ENCODE data around the gene DOK4.

GRCh38 chr16:57474671-57475661 is 11.3 kb downstream of the DOK4 start:
- TF ChIP-seq CTCF (IDR thresholded peaks at IDR 0.05) (no peak), POLR2A (IDR thresholded peaks at IDR 0.05) (no peak)

All from uterus (tissue), 2 donors.